ENCODE results near the gene PAQR5. TPM values are rescaled to one million over a fixed set of nuclear protein-coding genes. Genes with fewer than 3 reads are reported as not detected.

The PAQR5 gene
- total RNA-seq, 1 experiment from 2014 or later: 9.4 TPM

DNA sequence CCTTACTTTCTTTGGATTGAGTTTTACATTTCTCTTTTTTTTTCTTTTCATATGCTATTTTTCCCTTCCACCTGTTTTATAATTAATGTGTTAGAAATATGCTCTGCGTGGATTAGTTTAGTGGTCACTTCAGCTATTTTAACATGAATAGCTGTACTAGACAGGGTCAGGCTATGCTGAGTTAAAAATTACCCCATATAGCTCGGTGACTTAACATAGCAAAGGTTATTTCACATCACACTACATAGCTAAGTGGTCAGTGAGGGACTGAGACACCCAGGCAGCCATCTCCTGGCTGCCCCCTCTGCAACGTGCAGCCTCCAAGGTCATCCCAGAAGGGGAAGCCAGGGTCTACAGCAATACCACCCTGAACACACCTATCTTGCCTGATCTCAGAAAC lies 68.5 kb downstream of the PAQR5 start:
- TF ChIP-seq TEAD1 (CRISPR knock-in tag; IDR thresholded peaks at IDR 0.05) (no peak), JAZF1 (CRISPR knock-in tag; IDR thresholded peaks at IDR 0.05) (no peak)
- Mint-ChIP-seq H3K9me3 (peaks cover 7% of the 10 kb centered on the region; the same call in 1 of the 2 replicates), H3K27me3 (ENCODE audit: low read depth) (no peaks in the 10 kb centered on the region), H3K4me3 (no peak overlapping the region), H3K27ac (no peak overlapping the region), H3K36me3 (no peaks in the 10 kb centered on the region), H3K4me1 (no peaks in the 10 kb centered on the region)
- ATAC-seq (no peak), DNase-seq (ENCODE audit: low spot score) (no peak)
- ChIA-PET POLR2A (no interaction called here), CTCF (no interaction called here)

DNA sequence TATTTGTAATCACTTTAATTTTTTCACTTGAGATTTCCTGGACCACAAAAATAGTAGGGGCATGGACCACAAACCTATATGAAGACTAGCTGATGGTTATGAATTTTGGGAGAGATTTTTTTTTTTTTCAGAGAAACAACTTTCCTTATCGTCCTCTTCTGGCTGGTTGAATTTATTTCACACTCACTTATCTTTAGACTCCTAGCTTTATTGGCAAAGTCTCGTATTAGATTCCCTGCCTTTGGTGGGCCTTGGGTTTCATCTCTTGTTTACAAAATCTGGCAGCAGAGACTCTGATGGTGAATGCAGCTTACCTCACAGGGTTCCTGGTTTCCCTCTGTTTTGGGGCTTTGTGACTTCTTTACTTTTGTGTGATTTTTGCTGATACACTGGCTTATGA lies 70.9 kb downstream of the PAQR5 start:
- ATAC-seq: no peak
- Mint-ChIP-seq H3K36me3 (peaks cover 7% of the 10 kb centered on the region), H3K9me3 (peaks cover 15% of the 10 kb centered on the region), H3K4me3 (no peak overlapping the region), H3K27ac (no peak overlapping the region), H3K27me3 (ENCODE audit: low read depth) (no peaks in the 10 kb centered on the region), H3K4me1 (no peaks in the 10 kb centered on the region)
- ChIA-PET POLR2A (no interaction called here), CTCF (interaction anchor here (1.5 kb wide), 1 partner anchor 11 kb away, joined by 4 read pairs; no protein-coding TSS in a partner anchor)
- no peak for DNase-seq (ENCODE audit: low spot score)
- TF ChIP-seq NR2C2 (CRISPR knock-in tag; IDR thresholded peaks at IDR 0.05) (no peak), ZNF121 (CRISPR knock-in tag; IDR thresholded peaks at IDR 0.05) (no peak), FOXJ3 (CRISPR knock-in tag; IDR thresholded peaks at IDR 0.05; ENCODE audit: borderline replicate concordance) (no peak), ELF4 (CRISPR knock-in tag; IDR thresholded peaks at IDR 0.05; ENCODE audit: low read depth) (no peak), ZNF138 (CRISPR knock-in tag; conservative IDR thresholded peaks at IDR 0.05) (no peak), NR3C1 (CRISPR knock-in tag; conservative IDR thresholded peaks at IDR 0.05; ENCODE audit: low read depth) (no peak), ZNF671 (CRISPR knock-in tag; IDR thresholded peaks at IDR 0.05) (no peak), GABPB1 (CRISPR knock-in tag; IDR thresholded peaks at IDR 0.05) (no peak), CREB1 (CRISPR knock-in tag; IDR thresholded peaks at IDR 0.05) (no peak)
- TF ChIP-seq, protein P1, sequence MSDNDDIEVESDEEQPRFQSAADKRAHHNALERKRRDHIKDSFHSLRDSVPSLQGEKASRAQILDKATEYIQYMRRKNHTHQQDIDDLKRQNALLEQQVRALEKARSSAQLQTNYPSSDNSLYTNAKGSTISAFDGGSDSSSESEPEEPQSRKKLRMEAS (CRISPR knock-in tag; IDR thresholded peaks at IDR 0.05): no peak
- TF ChIP-seq, protein P2, sequence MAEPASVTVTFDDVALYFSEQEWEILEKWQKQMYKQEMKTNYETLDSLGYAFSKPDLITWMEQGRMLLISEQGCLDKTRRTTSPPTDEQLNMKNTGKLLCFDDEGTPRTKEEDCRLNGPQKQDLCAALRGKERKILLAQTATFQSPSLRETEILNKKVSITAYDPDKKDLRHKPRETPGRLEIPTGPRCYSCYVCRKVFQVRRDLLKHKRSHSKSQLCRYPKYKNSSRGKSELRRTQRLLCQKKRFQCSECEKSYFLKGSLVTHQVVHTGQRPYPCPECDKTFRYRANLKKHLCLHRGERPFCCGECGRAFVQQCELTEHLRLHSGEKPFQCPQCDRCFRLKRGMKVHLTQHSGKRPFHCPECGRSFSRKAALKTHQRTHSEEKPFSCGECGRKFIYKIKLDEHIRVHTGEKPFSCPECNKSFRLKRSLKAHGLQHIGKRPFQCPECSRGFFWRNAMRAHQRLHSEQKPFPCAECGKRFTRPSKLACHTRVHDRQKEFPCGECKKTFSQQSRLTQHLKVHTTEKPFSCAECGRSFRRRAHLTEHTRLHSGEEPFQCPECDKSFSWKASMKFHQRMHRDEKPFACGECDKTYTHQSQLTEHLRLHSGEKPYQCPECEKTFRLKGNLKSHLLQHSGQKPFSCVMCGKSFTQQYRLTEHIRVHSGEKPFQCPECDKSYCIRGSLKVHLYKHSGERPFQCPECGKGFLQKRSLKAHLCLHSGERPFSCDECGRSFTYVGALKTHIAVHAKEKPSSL (CRISPR knock-in tag; conservative IDR thresholded peaks at IDR 0.05): no peak
- TF ChIP-seq, protein P3, sequence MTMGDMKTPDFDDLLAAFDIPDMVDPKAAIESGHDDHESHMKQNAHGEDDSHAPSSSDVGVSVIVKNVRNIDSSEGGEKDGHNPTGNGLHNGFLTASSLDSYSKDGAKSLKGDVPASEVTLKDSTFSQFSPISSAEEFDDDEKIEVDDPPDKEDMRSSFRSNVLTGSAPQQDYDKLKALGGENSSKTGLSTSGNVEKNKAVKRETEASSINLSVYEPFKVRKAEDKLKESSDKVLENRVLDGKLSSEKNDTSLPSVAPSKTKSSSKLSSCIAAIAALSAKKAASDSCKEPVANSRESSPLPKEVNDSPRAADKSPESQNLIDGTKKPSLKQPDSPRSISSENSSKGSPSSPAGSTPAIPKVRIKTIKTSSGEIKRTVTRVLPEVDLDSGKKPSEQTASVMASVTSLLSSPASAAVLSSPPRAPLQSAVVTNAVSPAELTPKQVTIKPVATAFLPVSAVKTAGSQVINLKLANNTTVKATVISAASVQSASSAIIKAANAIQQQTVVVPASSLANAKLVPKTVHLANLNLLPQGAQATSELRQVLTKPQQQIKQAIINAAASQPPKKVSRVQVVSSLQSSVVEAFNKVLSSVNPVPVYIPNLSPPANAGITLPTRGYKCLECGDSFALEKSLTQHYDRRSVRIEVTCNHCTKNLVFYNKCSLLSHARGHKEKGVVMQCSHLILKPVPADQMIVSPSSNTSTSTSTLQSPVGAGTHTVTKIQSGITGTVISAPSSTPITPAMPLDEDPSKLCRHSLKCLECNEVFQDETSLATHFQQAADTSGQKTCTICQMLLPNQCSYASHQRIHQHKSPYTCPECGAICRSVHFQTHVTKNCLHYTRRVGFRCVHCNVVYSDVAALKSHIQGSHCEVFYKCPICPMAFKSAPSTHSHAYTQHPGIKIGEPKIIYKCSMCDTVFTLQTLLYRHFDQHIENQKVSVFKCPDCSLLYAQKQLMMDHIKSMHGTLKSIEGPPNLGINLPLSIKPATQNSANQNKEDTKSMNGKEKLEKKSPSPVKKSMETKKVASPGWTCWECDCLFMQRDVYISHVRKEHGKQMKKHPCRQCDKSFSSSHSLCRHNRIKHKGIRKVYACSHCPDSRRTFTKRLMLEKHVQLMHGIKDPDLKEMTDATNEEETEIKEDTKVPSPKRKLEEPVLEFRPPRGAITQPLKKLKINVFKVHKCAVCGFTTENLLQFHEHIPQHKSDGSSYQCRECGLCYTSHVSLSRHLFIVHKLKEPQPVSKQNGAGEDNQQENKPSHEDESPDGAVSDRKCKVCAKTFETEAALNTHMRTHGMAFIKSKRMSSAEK (CRISPR knock-in tag; IDR thresholded peaks at IDR 0.05; ENCODE audit: borderline replicate concordance): no peak

DNA sequence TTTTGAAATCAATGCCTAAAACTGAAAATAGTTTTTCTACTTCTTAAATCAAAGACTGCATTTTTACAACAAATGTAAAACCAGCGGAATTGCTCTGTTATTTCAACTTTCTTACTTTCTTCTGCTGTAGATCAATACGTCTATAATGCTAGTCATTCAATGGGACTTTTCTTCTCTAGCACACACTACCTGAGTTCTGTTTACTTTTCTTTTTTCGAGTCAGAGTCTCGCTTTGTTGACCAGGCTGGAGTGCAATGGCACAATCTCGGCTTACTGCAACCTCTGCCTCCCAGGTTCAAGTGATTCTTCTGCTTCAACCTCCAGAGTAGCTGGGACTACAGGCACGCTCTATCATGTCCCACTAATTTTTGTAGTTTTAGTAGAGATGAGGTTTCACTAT lies 74.7 kb downstream of the PAQR5 start:
- ChIA-PET CTCF (no interaction called here), POLR2A (no interaction called here)
- peaks cover 7% of the 10 kb centered on the region for H3K36me3 Mint-ChIP-seq
- H3K27ac Mint-ChIP-seq: no peak overlapping the region
- no peaks in the 10 kb centered on the region for H3K27me3 Mint-ChIP-seq (ENCODE audit: low read depth)
- ATAC-seq: no peak
- H3K4me3 Mint-ChIP-seq: no peak overlapping the region
- H3K9me3 Mint-ChIP-seq: peaks cover 8% of the 10 kb centered on the region
- DNase-seq (ENCODE audit: low spot score): no peak
- H3K4me1 Mint-ChIP-seq: no peaks in the 10 kb centered on the region
- TF ChIP-seq, protein P4, sequence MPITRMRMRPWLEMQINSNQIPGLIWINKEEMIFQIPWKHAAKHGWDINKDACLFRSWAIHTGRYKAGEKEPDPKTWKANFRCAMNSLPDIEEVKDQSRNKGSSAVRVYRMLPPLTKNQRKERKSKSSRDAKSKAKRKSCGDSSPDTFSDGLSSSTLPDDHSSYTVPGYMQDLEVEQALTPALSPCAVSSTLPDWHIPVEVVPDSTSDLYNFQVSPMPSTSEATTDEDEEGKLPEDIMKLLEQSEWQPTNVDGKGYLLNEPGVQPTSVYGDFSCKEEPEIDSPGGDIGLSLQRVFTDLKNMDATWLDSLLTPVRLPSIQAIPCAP (CRISPR knock-in tag; IDR thresholded peaks at IDR 0.05): no peak
- no peak for TF ChIP-seq ATF1 (CRISPR knock-in tag; IDR thresholded peaks at IDR 0.05)
- TF ChIP-seq RELA (CRISPR knock-in tag; IDR thresholded peaks at IDR 0.05; ENCODE audit: borderline replicate concordance): no peak
- TF ChIP-seq SMAD3 (CRISPR knock-in tag; IDR thresholded peaks at IDR 0.05; ENCODE audit: borderline replicate concordance): no peak
- TF ChIP-seq, protein P5, sequence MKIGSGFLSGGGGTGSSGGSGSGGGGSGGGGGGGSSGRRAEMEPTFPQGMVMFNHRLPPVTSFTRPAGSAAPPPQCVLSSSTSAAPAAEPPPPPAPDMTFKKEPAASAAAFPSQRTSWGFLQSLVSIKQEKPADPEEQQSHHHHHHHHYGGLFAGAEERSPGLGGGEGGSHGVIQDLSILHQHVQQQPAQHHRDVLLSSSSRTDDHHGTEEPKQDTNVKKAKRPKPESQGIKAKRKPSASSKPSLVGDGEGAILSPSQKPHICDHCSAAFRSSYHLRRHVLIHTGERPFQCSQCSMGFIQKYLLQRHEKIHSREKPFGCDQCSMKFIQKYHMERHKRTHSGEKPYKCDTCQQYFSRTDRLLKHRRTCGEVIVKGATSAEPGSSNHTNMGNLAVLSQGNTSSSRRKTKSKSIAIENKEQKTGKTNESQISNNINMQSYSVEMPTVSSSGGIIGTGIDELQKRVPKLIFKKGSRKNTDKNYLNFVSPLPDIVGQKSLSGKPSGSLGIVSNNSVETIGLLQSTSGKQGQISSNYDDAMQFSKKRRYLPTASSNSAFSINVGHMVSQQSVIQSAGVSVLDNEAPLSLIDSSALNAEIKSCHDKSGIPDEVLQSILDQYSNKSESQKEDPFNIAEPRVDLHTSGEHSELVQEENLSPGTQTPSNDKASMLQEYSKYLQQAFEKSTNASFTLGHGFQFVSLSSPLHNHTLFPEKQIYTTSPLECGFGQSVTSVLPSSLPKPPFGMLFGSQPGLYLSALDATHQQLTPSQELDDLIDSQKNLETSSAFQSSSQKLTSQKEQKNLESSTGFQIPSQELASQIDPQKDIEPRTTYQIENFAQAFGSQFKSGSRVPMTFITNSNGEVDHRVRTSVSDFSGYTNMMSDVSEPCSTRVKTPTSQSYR (CRISPR knock-in tag; IDR thresholded peaks at IDR 0.05): no peak
- TF ChIP-seq, protein P6, sequence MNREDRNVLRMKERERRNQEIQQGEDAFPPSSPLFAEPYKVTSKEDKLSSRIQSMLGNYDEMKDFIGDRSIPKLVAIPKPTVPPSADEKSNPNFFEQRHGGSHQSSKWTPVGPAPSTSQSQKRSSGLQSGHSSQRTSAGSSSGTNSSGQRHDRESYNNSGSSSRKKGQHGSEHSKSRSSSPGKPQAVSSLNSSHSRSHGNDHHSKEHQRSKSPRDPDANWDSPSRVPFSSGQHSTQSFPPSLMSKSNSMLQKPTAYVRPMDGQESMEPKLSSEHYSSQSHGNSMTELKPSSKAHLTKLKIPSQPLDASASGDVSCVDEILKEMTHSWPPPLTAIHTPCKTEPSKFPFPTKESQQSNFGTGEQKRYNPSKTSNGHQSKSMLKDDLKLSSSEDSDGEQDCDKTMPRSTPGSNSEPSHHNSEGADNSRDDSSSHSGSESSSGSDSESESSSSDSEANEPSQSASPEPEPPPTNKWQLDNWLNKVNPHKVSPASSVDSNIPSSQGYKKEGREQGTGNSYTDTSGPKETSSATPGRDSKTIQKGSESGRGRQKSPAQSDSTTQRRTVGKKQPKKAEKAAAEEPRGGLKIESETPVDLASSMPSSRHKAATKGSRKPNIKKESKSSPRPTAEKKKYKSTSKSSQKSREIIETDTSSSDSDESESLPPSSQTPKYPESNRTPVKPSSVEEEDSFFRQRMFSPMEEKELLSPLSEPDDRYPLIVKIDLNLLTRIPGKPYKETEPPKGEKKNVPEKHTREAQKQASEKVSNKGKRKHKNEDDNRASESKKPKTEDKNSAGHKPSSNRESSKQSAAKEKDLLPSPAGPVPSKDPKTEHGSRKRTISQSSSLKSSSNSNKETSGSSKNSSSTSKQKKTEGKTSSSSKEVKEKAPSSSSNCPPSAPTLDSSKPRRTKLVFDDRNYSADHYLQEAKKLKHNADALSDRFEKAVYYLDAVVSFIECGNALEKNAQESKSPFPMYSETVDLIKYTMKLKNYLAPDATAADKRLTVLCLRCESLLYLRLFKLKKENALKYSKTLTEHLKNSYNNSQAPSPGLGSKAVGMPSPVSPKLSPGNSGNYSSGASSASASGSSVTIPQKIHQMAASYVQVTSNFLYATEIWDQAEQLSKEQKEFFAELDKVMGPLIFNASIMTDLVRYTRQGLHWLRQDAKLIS (CRISPR knock-in tag; IDR thresholded peaks at IDR 0.05; ENCODE audit: borderline replicate concordance): no peak

Data from WTC11 (cell line).